Brain microvascular endothelial cell (primary cell): ENCODE data around the gene CACNA2D3.

Experiments used
- DNase-seq: peaks from one replicate; pipeline ENCODE4 v3.0.0-alpha.2; 2020
- H3K27ac ChIP-seq: fragments of 250-450 bp; sonication (Bioruptor Pico); 2 replicates; pipeline ENCODE4 v1.5.1; 2020; ENCODE audit warnings: mild to moderate bottlenecking, moderate library complexity
- H3K27me3 ChIP-seq: fragments of 250-450 bp; sonication (Bioruptor Pico); replicated peaks from 2 replicates; pipeline ENCODE4 v1.5.1; 2020; ENCODE audit warnings: mild to moderate bottlenecking
- H3K36me3 ChIP-seq: fragments of 250-450 bp; sonication (Bioruptor Pico); replicated peaks from 2 replicates; pipeline ENCODE4 v1.5.1; 2020; ENCODE audit warnings: mild to moderate bottlenecking
- H3K4me3 ChIP-seq: 2 replicates; pipeline ENCODE4 v1.5.1; 2011; ENCODE audit warnings: low read depth, mild to moderate bottlenecking, control low read depth, low read length, moderate library complexity
- CTCF ChIP-seq: IDR thresholded peaks from 2 replicates; pipeline ENCODE4 v1.5.1; 2011; ENCODE audit warnings: low read depth, mild to moderate bottlenecking, moderate library complexity, low read length, control low read depth, inconsistent platforms; ENCODE audit errors: missing control alignments
- in situ Hi-C: cut with HindIII; loops from 2 replicates; pipeline ENCODE4 v1.10.0; 2017; ENCODE audit warnings: low sequenced_read_pairs, low pct_ligation_motif_present

Gene CACNA2D3

GRCh38 chr3:55042591-55042990 lies 920.2 kb downstream of the CACNA2D3 start:
- in situ Hi-C loops, result no loop called here
- Histone ChIP-seq H3K36me3 (no peaks in the 10 kb centered on the region), H3K27me3 (no peaks in the 10 kb centered on the region), H3K4me3 (no peak overlapping the region), H3K27ac (no peak overlapping the region)
- peak; percentile 39 for TF ChIP-seq CTCF
- DNase-seq, result no peak

- no peak overlapping the region for H3K27ac ChIP-seq
- no peaks in the 10 kb centered on the region for H3K36me3 ChIP-seq
- TF ChIP-seq CTCF, result no peak
- no peak for DNase-seq
- in situ Hi-C loops, result no loop called here
- no peaks in the 10 kb centered on the region for H3K27me3 ChIP-seq
- no peak overlapping the region for H3K4me3 ChIP-seq
Measured at GRCh38 chr3:55044486-55044885, 922.1 kb downstream of the CACNA2D3 start.

- Histone ChIP-seq H3K36me3 (no peaks in the 10 kb centered on the region), H3K27me3 (no peaks in the 10 kb centered on the region), H3K4me3 (no peak overlapping the region), H3K27ac (no peak overlapping the region)
- no peak for TF ChIP-seq CTCF
- in situ Hi-C loops, result no loop called here
- DNase-seq, result no peak
Measured at GRCh38 chr3:55059027-55059629, 936.8 kb downstream of the CACNA2D3 start.

GRCh38 chr3:55060896-55061719 lies 938.8 kb downstream of the CACNA2D3 start:
- H3K27ac ChIP-seq, result no peak overlapping the region
- in situ Hi-C loops, result no loop called here
- no peak overlapping the region for H3K4me3 ChIP-seq
- H3K27me3 ChIP-seq, result no peaks in the 10 kb centered on the region
- no peak for TF ChIP-seq CTCF
- DNase-seq, result no peak
- H3K36me3 ChIP-seq, result no peaks in the 10 kb centered on the region

- no peak overlapping the region for H3K4me3 ChIP-seq
- DNase-seq, result no peak
- TF ChIP-seq CTCF, result no peak
- no peak overlapping the region for H3K27ac ChIP-seq
- H3K27me3 ChIP-seq, result no peaks in the 10 kb centered on the region
- in situ Hi-C loops, result no loop called here
- H3K36me3 ChIP-seq, result no peaks in the 10 kb centered on the region
Measured at GRCh38 chr3:55061720-55062034, 939.3 kb downstream of the CACNA2D3 start.
